ENCODE measurements around the gene ZBTB7C. TPM values are rescaled to one million over a fixed set of nuclear protein-coding genes. Genes with fewer than 3 reads are reported as not detected.

The ZBTB7C gene
- total RNA-seq, 1 experiment from 2014 or later = 0.18 TPM

- no peaks in the 10 kb centered on the region for H3K4me1 ChIP-seq
- BruUV-seq (replicated peaks) = no TSS peak
- Mint-ChIP-seq H3K4me1 (ENCODE audit: low read depth, unreplicated experiment) (no peaks in the 10 kb centered on the region), H3K27me3 (ENCODE audit: insufficient read depth, unreplicated experiment) (peaks cover 9% of the 10 kb centered on the region), H3K36me3 (ENCODE audit: insufficient read depth, unreplicated experiment) (no peaks in the 10 kb centered on the region), H3K9me3 (ENCODE audit: unreplicated experiment) (no peaks in the 10 kb centered on the region), H3K4me3 (ENCODE audit: unreplicated experiment) (no peak overlapping the region), H3K27ac (ENCODE audit: unreplicated experiment) (no peak overlapping the region)
- no peak for TF ChIP-seq CTCF (IDR thresholded peaks at IDR 0.05; ENCODE audit: insufficient read depth in 1 of 2, low read depth in 1 of 2, low read length in 1 of 2, severe bottlenecking in 1 of 2, unreplicated experiment in 1 of 2)
- H3K36me3 ChIP-seq (ENCODE audit: control insufficient read depth, insufficient read depth, low read length) = no peaks in the 10 kb centered on the region
- POLR2A ChIA-PET = no interaction called here
- no peak for DNase-seq
- no peaks in the 10 kb centered on the region for H3K9me3 ChIP-seq
- no peaks in the 10 kb centered on the region for H3K27me3 ChIP-seq (replicated peaks; ENCODE audit: control insufficient read depth, insufficient read depth, low read length)
- CTCF ChIA-PET = no interaction called here
- H3K4me3 ChIP-seq (ENCODE audit: low read depth, low read length) = no peak overlapping the region
- intact Hi-C loops (cut with micrococcal nuclease; ENCODE audit: unreplicated experiment) = no loop called here
Measured at GRCh38 chr18:48186131-48186766, 222.9 kb downstream of the ZBTB7C start.

GRCh38 chr18:48184118-48184517, 225.1 kb downstream of the ZBTB7C start:
- POLR2A ChIA-PET = no interaction called here

GRCh38 chr18:48183613-48184012, 225.6 kb downstream of the ZBTB7C start:
- intact Hi-C loops (cut with micrococcal nuclease; ENCODE audit: unreplicated experiment) = no loop called here
- BruUV-seq (replicated peaks) = no TSS peak
- no peak for DNase-seq
- POLR2A ChIA-PET = no interaction called here
- Mint-ChIP-seq H3K4me1 (ENCODE audit: low read depth, unreplicated experiment) (no peaks in the 10 kb centered on the region), H3K27ac (ENCODE audit: unreplicated experiment) (no peak overlapping the region), H3K36me3 (ENCODE audit: insufficient read depth, unreplicated experiment) (no peaks in the 10 kb centered on the region), H3K9me3 (ENCODE audit: unreplicated experiment) (no peaks in the 10 kb centered on the region), H3K27me3 (ENCODE audit: insufficient read depth, unreplicated experiment) (peaks cover 9% of the 10 kb centered on the region), H3K4me3 (ENCODE audit: unreplicated experiment) (no peak overlapping the region)
- Histone ChIP-seq H3K27me3 (replicated peaks; ENCODE audit: control insufficient read depth, insufficient read depth, low read length) (no peaks in the 10 kb centered on the region), H3K4me1 (no peaks in the 10 kb centered on the region), H3K4me3 (ENCODE audit: low read depth, low read length) (no peak overlapping the region), H3K36me3 (ENCODE audit: control insufficient read depth, insufficient read depth, low read length) (no peaks in the 10 kb centered on the region), H3K9me3 (no peaks in the 10 kb centered on the region)
- CTCF ChIA-PET = no interaction called here
- TF ChIP-seq CTCF (IDR thresholded peaks at IDR 0.05; ENCODE audit: insufficient read depth in 1 of 2, low read depth in 1 of 2, low read length in 1 of 2, severe bottlenecking in 1 of 2, unreplicated experiment in 1 of 2) = no peak

More at GRCh38 chr18:48184118-48184517, 225.1 kb downstream of the ZBTB7C start:
- no peak for DNase-seq
- TF ChIP-seq CTCF (IDR thresholded peaks at IDR 0.05; ENCODE audit: insufficient read depth in 1 of 2, low read depth in 1 of 2, low read length in 1 of 2, severe bottlenecking in 1 of 2, unreplicated experiment in 1 of 2) = no peak
- Mint-ChIP-seq H3K4me3 (ENCODE audit: unreplicated experiment) (no peak overlapping the region), H3K9me3 (ENCODE audit: unreplicated experiment) (no peaks in the 10 kb centered on the region), H3K27me3 (ENCODE audit: insufficient read depth, unreplicated experiment) (peaks cover 13% of the 10 kb centered on the region), H3K36me3 (ENCODE audit: insufficient read depth, unreplicated experiment) (no peaks in the 10 kb centered on the region), H3K27ac (ENCODE audit: unreplicated experiment) (no peak overlapping the region), H3K4me1 (ENCODE audit: low read depth, unreplicated experiment) (no peaks in the 10 kb centered on the region)
- BruUV-seq (replicated peaks) = no TSS peak
- no peaks in the 10 kb centered on the region for H3K27me3 ChIP-seq (replicated peaks; ENCODE audit: control insufficient read depth, insufficient read depth, low read length)
- CTCF ChIA-PET = no interaction called here
- intact Hi-C loops (cut with micrococcal nuclease; ENCODE audit: unreplicated experiment) = no loop called here
- H3K4me3 ChIP-seq (ENCODE audit: low read depth, low read length) = no peak overlapping the region
- H3K4me1 ChIP-seq = no peaks in the 10 kb centered on the region
- no peaks in the 10 kb centered on the region for H3K36me3 ChIP-seq (ENCODE audit: control insufficient read depth, insufficient read depth, low read length)
- no peaks in the 10 kb centered on the region for H3K9me3 ChIP-seq
